ENCODE data around the gene CORO1A. TPM values are rescaled to one million over a fixed set of nuclear protein-coding genes. Genes with fewer than 3 reads are reported as not detected.
"Not testable (repeated sequence)": the region's sequence is repeated elsewhere in the genome, so short reads cannot be mapped to it uniquely, and the experiment has no call there.

Gene CORO1A
- total and polyA plus RNA-seq, 7 experiments from 2014 or later = 609 to 1,666 (median 882) TPM

- H3K4me1 Mint-ChIP-seq; H3K27me3 Mint-ChIP-seq; H3K4me1 ChIP-seq (ENCODE audit: control insufficient read depth in 2 of 2, insufficient read depth in 2 of 2, low read length in 2 of 2); H3K27me3 ChIP-seq (ENCODE audit: control insufficient read depth in 2 of 2, insufficient read depth in 2 of 2, low read length in 2 of 2); intact Hi-C loops (cut with micrococcal nuclease); H3K36me3 ChIP-seq (ENCODE audit: control insufficient read depth in 2 of 3, insufficient read depth in 3 of 3, low read length in 3 of 3); H3K4me3 Mint-ChIP-seq; H3K27ac Mint-ChIP-seq; H3K4me3 ChIP-seq (ENCODE audit: low read length); H3K9me3 ChIP-seq (ENCODE audit: control insufficient read depth in 2 of 3, low read length in 3 of 3); DNase-seq; H3K27ac ChIP-seq (ENCODE audit: low read depth, low read length); CTCF ChIA-PET; H3K36me3 Mint-ChIP-seq; POLR2A ChIA-PET; H3K9me3 Mint-ChIP-seq: not testable (repeated sequence)
- peak; percentile 59 for ATAC-seq
These were observed 22.9 kb downstream of the CORO1A start for GRCh38 chr16:30206252-30206651.

GRCh38 chr16:30207063-30207704, 23.8 kb downstream of the CORO1A start:
- H3K36me3 ChIP-seq (ENCODE audit: control insufficient read depth in 2 of 3, insufficient read depth in 3 of 3, low read length in 3 of 3); H3K9me3 ChIP-seq (ENCODE audit: control insufficient read depth in 2 of 3, low read length in 3 of 3); H3K36me3 Mint-ChIP-seq; H3K4me1 Mint-ChIP-seq; H3K27ac Mint-ChIP-seq; POLR2A ChIA-PET; intact Hi-C loops (cut with micrococcal nuclease); CTCF ChIA-PET; H3K27me3 ChIP-seq (ENCODE audit: control insufficient read depth in 2 of 2, insufficient read depth in 2 of 2, low read length in 2 of 2); H3K9me3 Mint-ChIP-seq; H3K4me1 ChIP-seq (ENCODE audit: control insufficient read depth in 2 of 2, insufficient read depth in 2 of 2, low read length in 2 of 2); H3K4me3 ChIP-seq (ENCODE audit: low read length); H3K27me3 Mint-ChIP-seq; H3K27ac ChIP-seq (ENCODE audit: low read depth, low read length): not testable (repeated sequence)
- DNase-seq = peak in 1 of 9 donors; percentile 7
- peak; percentile 74 for ATAC-seq
- H3K4me3 Mint-ChIP-seq = peak overlapping the region in 4 of 10 donors; percentile 20 to 51 (median 34)

GRCh38 chr16:30209032-30209431, 25.6 kb downstream of the CORO1A start:
- H3K9me3 ChIP-seq (ENCODE audit: control insufficient read depth in 2 of 3, low read length in 3 of 3); H3K9me3 Mint-ChIP-seq; H3K4me3 ChIP-seq (ENCODE audit: low read length); H3K36me3 Mint-ChIP-seq; H3K36me3 ChIP-seq (ENCODE audit: control insufficient read depth in 2 of 3, insufficient read depth in 3 of 3, low read length in 3 of 3); H3K27me3 Mint-ChIP-seq; H3K4me1 Mint-ChIP-seq; H3K4me1 ChIP-seq (ENCODE audit: control insufficient read depth in 2 of 2, insufficient read depth in 2 of 2, low read length in 2 of 2); CTCF ChIA-PET; H3K27ac ChIP-seq (ENCODE audit: low read depth, low read length); ATAC-seq; H3K27me3 ChIP-seq (ENCODE audit: control insufficient read depth in 2 of 2, insufficient read depth in 2 of 2, low read length in 2 of 2); intact Hi-C loops (cut with micrococcal nuclease); POLR2A ChIA-PET: not testable (repeated sequence)
- H3K4me3 Mint-ChIP-seq = peak overlapping the region in 1 of 10 donors; percentile 39
- DNase-seq = peak in 3 of 9 donors; percentile 3 to 19 (median 9)
- H3K27ac Mint-ChIP-seq = peak overlapping the region in 1 of 9 donors; percentile 48

- H3K4me1 ChIP-seq (ENCODE audit: control insufficient read depth in 2 of 2, insufficient read depth in 2 of 2, low read length in 2 of 2); H3K4me3 Mint-ChIP-seq; H3K27me3 ChIP-seq (ENCODE audit: control insufficient read depth in 2 of 2, insufficient read depth in 2 of 2, low read length in 2 of 2); H3K9me3 Mint-ChIP-seq; POLR2A ChIA-PET; DNase-seq; CTCF ChIA-PET; H3K36me3 Mint-ChIP-seq; H3K27ac ChIP-seq (ENCODE audit: low read depth, low read length); H3K4me3 ChIP-seq (ENCODE audit: low read length); intact Hi-C loops (cut with micrococcal nuclease); H3K36me3 ChIP-seq (ENCODE audit: control insufficient read depth in 2 of 3, insufficient read depth in 3 of 3, low read length in 3 of 3); H3K27ac Mint-ChIP-seq; H3K4me1 Mint-ChIP-seq; H3K9me3 ChIP-seq (ENCODE audit: control insufficient read depth in 2 of 3, low read length in 3 of 3); H3K27me3 Mint-ChIP-seq: not testable (repeated sequence)
- peak; percentile 60 for ATAC-seq
These were observed 28.0 kb downstream of the CORO1A start for GRCh38 chr16:30211414-30211813.

- H3K27ac Mint-ChIP-seq; H3K27me3 ChIP-seq (ENCODE audit: control insufficient read depth in 2 of 2, insufficient read depth in 2 of 2, low read length in 2 of 2); H3K36me3 ChIP-seq (ENCODE audit: control insufficient read depth in 2 of 3, insufficient read depth in 3 of 3, low read length in 3 of 3); H3K36me3 Mint-ChIP-seq; CTCF ChIA-PET; DNase-seq; H3K4me3 ChIP-seq (ENCODE audit: low read length); H3K27me3 Mint-ChIP-seq; H3K4me3 Mint-ChIP-seq; H3K9me3 ChIP-seq (ENCODE audit: control insufficient read depth in 2 of 3, low read length in 3 of 3); H3K27ac ChIP-seq (ENCODE audit: low read depth, low read length); POLR2A ChIA-PET; H3K4me1 ChIP-seq (ENCODE audit: control insufficient read depth in 2 of 2, insufficient read depth in 2 of 2, low read length in 2 of 2); H3K4me1 Mint-ChIP-seq; ATAC-seq; H3K9me3 Mint-ChIP-seq; intact Hi-C loops (cut with micrococcal nuclease): not testable (repeated sequence)
These were observed 33.7 kb downstream of the CORO1A start for GRCh38 chr16:30217082-30217481.

Other genes starting within 250 kb of the CORO1A start
- 10 to 100 TPM; 64.3 to 89.7 (median 74.0) TPM for gene TMEM219, start 221.5 kb upstream of the CORO1A start, total RNA-seq
- gene TMEM219, start 221.5 kb upstream of the CORO1A start, polyA plus RNA-seq = 100 to 1,000 TPM; 205 to 212 TPM
- gene TAOK2, start 209.7 kb upstream of the CORO1A start, total RNA-seq = 10 to 100 TPM; 19.4 to 48.5 (median 42.9) TPM
- gene TAOK2, start 209.7 kb upstream of the CORO1A start, polyA plus RNA-seq = 1 to 10 TPM; 2.9 to 8.1 TPM
- gene HIRIP3, start 188.0 kb upstream of the CORO1A start, total RNA-seq = 10 to 100 TPM; 14.4 to 37.6 (median 17.2) TPM
- 10 to 100 TPM; 22.6 to 32.9 TPM for gene HIRIP3, start 188.0 kb upstream of the CORO1A start, polyA plus RNA-seq
- 100 to 1,000 TPM in 2 of 5 experiments, 10 to 100 TPM in 3; 71.7 to 141 (median 95.8) TPM for gene INO80E, start 187.4 kb upstream of the CORO1A start, total RNA-seq
- 1 to 10 TPM; 4.3 to 9.3 TPM for gene INO80E, start 187.4 kb upstream of the CORO1A start, polyA plus RNA-seq
- under 1 TPM in 2 of 5 experiments, not detected in 3; 0.46 to 0.54 TPM for gene DOC2A, start 172.6 kb upstream of the CORO1A start, total RNA-seq
- under 1 TPM in 1 of 2 donors, not detected in 1; 0.18 TPM for gene DOC2A, start 172.6 kb upstream of the CORO1A start, polyA plus RNA-seq
- gene C16orf92, start 160.4 kb upstream of the CORO1A start, total RNA-seq = not detected
- not detected for gene C16orf92, start 160.4 kb upstream of the CORO1A start, polyA plus RNA-seq
- gene TLCD3B, start 152.3 kb upstream of the CORO1A start, total RNA-seq = 1 to 10 TPM in 2 of 5 experiments, not detected in 3; 1.2 to 2.3 TPM
- not detected for gene TLCD3B, start 152.3 kb upstream of the CORO1A start, polyA plus RNA-seq
- gene ALDOA, start 117.8 kb upstream of the CORO1A start, total RNA-seq = 1,000 to 10,000 TPM in 1 of 5 experiments, 100 to 1,000 TPM in 4; 356 to 1,619 (median 584) TPM
- gene ALDOA, start 117.8 kb upstream of the CORO1A start, polyA plus RNA-seq = 1,000 to 10,000 TPM in 1 of 2 donors, 100 to 1,000 TPM in 1; 955 to 1,316 TPM
- gene PPP4C, start 107.6 kb upstream of the CORO1A start, total RNA-seq = 100 to 1,000 TPM in 2 of 5 experiments, 10 to 100 TPM in 3; 68.4 to 143 (median 86.0) TPM
- gene PPP4C, start 107.6 kb upstream of the CORO1A start, polyA plus RNA-seq = 100 to 1,000 TPM; 176 TPM
- 1 to 10 TPM; 1.5 to 3.3 (median 1.6) TPM for gene TBX6, start 91.7 kb upstream of the CORO1A start, total RNA-seq
- gene TBX6, start 91.7 kb upstream of the CORO1A start, polyA plus RNA-seq = under 1 TPM in 1 of 2 donors, not detected in 1; 0.38 TPM
- gene YPEL3, start 87.4 kb upstream of the CORO1A start, total RNA-seq = 100 to 1,000 TPM in 3 of 5 experiments, 10 to 100 TPM in 2; 50.5 to 260 (median 130) TPM
- gene YPEL3, start 87.4 kb upstream of the CORO1A start, polyA plus RNA-seq = 100 to 1,000 TPM; 242 to 308 TPM
- 10 to 100 TPM in 4 of 5 experiments, 1 to 10 TPM in 1; 7.9 to 39.3 (median 12.3) TPM for gene GDPD3, start 70.1 kb upstream of the CORO1A start, total RNA-seq
- not detected for gene GDPD3, start 70.1 kb upstream of the CORO1A start, polyA plus RNA-seq
- gene MAPK3, start 60.4 kb upstream of the CORO1A start, total RNA-seq = 10 to 100 TPM; 50.5 to 82.2 (median 64.3) TPM
- 1 to 10 TPM; 7.5 to 8.3 TPM for gene MAPK3, start 60.4 kb upstream of the CORO1A start, polyA plus RNA-seq
- gene BOLA2B, start 10.1 kb downstream of the CORO1A start, total RNA-seq = 100 to 1,000 TPM in 1 of 5 experiments, 10 to 100 TPM in 4; 51.3 to 173 (median 69.8) TPM
- 100 to 1,000 TPM; 168 to 205 TPM for gene BOLA2B, start 10.1 kb downstream of the CORO1A start, polyA plus RNA-seq
- 10 to 100 TPM; 41.8 to 84.5 (median 49.5) TPM for gene SLX1A, start 10.3 kb downstream of the CORO1A start, total RNA-seq
- 10 to 100 TPM; 36.4 to 40.0 TPM for gene SLX1A, start 10.3 kb downstream of the CORO1A start, polyA plus RNA-seq
- 10 to 100 TPM; 25.3 to 34.8 (median 32.8) TPM for gene SULT1A3, start 15.7 kb downstream of the CORO1A start, total RNA-seq
- gene SULT1A3, start 15.7 kb downstream of the CORO1A start, polyA plus RNA-seq = 1 to 10 TPM in 1 of 2 donors, under 1 TPM in 1; 0.51 to 1.1 TPM
- gene NPIPB13, start 64.9 kb downstream of the CORO1A start, total RNA-seq = 10 to 100 TPM; 13.3 to 33.3 (median 14.4) TPM
- gene NPIPB13, start 64.9 kb downstream of the CORO1A start, polyA plus RNA-seq = 1 to 10 TPM in 1 of 2 donors, under 1 TPM in 1; 0.85 to 2.6 TPM
- gene CD2BP2, start 171.7 kb downstream of the CORO1A start, total RNA-seq = 10 to 100 TPM; 37.5 to 77.0 (median 64.6) TPM
- gene CD2BP2, start 171.7 kb downstream of the CORO1A start, polyA plus RNA-seq = 10 to 100 TPM; 18.7 to 24.4 TPM
- gene TBC1D10B, start 186.9 kb downstream of the CORO1A start, total RNA-seq = 10 to 100 TPM; 23.2 to 70.0 (median 45.2) TPM
- gene TBC1D10B, start 186.9 kb downstream of the CORO1A start, polyA plus RNA-seq = 10 to 100 TPM in 1 of 2 donors, 1 to 10 TPM in 1; 7.6 to 13.6 TPM
- gene MYL11, start 191.2 kb downstream of the CORO1A start, total RNA-seq = 1 to 10 TPM in 2 of 5 experiments, under 1 TPM in 1, not detected in 2; 0.87 to 2.0 (median 1.6) TPM
- not detected for gene MYL11, start 191.2 kb downstream of the CORO1A start, polyA plus RNA-seq
- gene SEPTIN1, start 199.0 kb downstream of the CORO1A start, total RNA-seq = 100 to 1,000 TPM; 176 to 355 (median 183) TPM
- gene SEPTIN1, start 199.0 kb downstream of the CORO1A start, polyA plus RNA-seq = 100 to 1,000 TPM; 221 to 257 TPM
- 10 to 100 TPM in 3 of 5 experiments, 1 to 10 TPM in 2; 6.0 to 16.0 (median 15.6) TPM for gene ZNF48, start 211.8 kb downstream of the CORO1A start, total RNA-seq
- gene ZNF48, start 211.8 kb downstream of the CORO1A start, polyA plus RNA-seq = 10 to 100 TPM in 1 of 2 donors, 1 to 10 TPM in 1; 6.0 to 10.9 TPM
- 1 to 10 TPM; 1.2 to 9.0 (median 4.5) TPM for gene ZNF771, start 224.0 kb downstream of the CORO1A start, total RNA-seq
- 1 to 10 TPM; 3.1 to 9.4 TPM for gene ZNF771, start 224.0 kb downstream of the CORO1A start, polyA plus RNA-seq
- gene DCTPP1, start 246.4 kb downstream of the CORO1A start, total RNA-seq = 10 to 100 TPM; 11.6 to 74.1 (median 13.8) TPM
- gene DCTPP1, start 246.4 kb downstream of the CORO1A start, polyA plus RNA-seq = 10 to 100 TPM; 75.0 to 81.1 TPM